Loucy (cell line): Measurements from ENCODE around the gene SPOCK3.

Experiments used
- H2AFZ ChIP-seq: fragments of 200-600 bp; sonication (generic); 2 replicates; pipeline ENCODE4 v1.6.0; 2016; ENCODE audit warnings: antibody characterized with exemption, mild to moderate bottlenecking, low read length, moderate library complexity
- H3F3A ChIP-seq: fragments of 200-600 bp; 2 replicates; pipeline ENCODE4 v1.6.0; 2016; ENCODE audit warnings: antibody characterized with exemption, low read depth, mild to moderate bottlenecking
- H3K27me3 ChIP-seq: fragments of 200-600 bp; sonication (generic); 2 replicates; pipeline ENCODE4 v1.6.1; 2014; ENCODE audit warnings: low read length, mild to moderate bottlenecking; ENCODE audit not compliant: insufficient read depth, poor library complexity, severe bottlenecking
- H3K36me3 ChIP-seq: fragments of 200-600 bp; sonication (generic); 2 replicates; pipeline ENCODE4 v1.6.1; 2016; ENCODE audit warnings: low read length; ENCODE audit not compliant: insufficient read depth
- H3K4me1 ChIP-seq: fragments of 200-600 bp; sonication (generic); 2 replicates; pipeline ENCODE4 v1.5.1; 2014; ENCODE audit warnings: low read length, mild to moderate bottlenecking; ENCODE audit not compliant: insufficient read depth, poor library complexity, severe bottlenecking
- H3K4me2 ChIP-seq: fragments of 200-600 bp; sonication (generic); 2 replicates; pipeline ENCODE4 v1.6.0; 2014; ENCODE audit warnings: antibody characterized with exemption, low read length, low read depth, mild to moderate bottlenecking; ENCODE audit not compliant: poor library complexity, severe bottlenecking
- H3K4me3 ChIP-seq: fragments of 200-600 bp; sonication (generic); 2 replicates; pipeline ENCODE4 v1.5.1; 2014; ENCODE audit warnings: low read length, mild to moderate bottlenecking, mixed read lengths; ENCODE audit not compliant: poor library complexity, severe bottlenecking
- H3K79me2 ChIP-seq: fragments of 200-600 bp; sonication (generic); 2 replicates; pipeline ENCODE4 v1.6.1; 2014; ENCODE audit warnings: low read length; ENCODE audit not compliant: insufficient read depth
- H3K9ac ChIP-seq: fragments of 200-600 bp; sonication (generic); 2 replicates; pipeline ENCODE4 v1.6.0; 2014; ENCODE audit warnings: mild to moderate bottlenecking, low read depth, low read length, moderate library complexity; ENCODE audit not compliant: poor library complexity, severe bottlenecking
- H3K9me2 ChIP-seq: fragments of 200-600 bp; sonication (generic); replicated peaks from 2 replicates; pipeline ENCODE4 v1.6.1; 2016; ENCODE audit warnings: low read depth, low read length, mixed read lengths
- H3K9me3 ChIP-seq: fragments of 200-600 bp; sonication (generic); 2 replicates; pipeline ENCODE4 v1.6.1; 2014; ENCODE audit warnings: mild to moderate bottlenecking, antibody characterized with exemption, low read length, low read depth; ENCODE audit not compliant: insufficient read depth
- H4K20me1 ChIP-seq: fragments of 200-600 bp; sonication (generic); 2 replicates; pipeline ENCODE4 v1.6.0; 2014; ENCODE audit warnings: antibody characterized with exemption, low read length, mild to moderate bottlenecking; ENCODE audit not compliant: insufficient read depth, poor library complexity, severe bottlenecking
- EZH2phosphoT487 ChIP-seq: fragments of 200-600 bp; IDR thresholded peaks from 2 replicates; pipeline ENCODE4 v1.6.1; 2018; ENCODE audit warnings: antibody characterized with exemption, mild to moderate bottlenecking, moderate library complexity, borderline replicate concordance
- TF ChIP-seq, protein P1 (sequence below): fragments of 200-600 bp; sonication (generic); conservative IDR thresholded peaks from 2 replicates; pipeline ENCODE4 v1.5.1; 2014; ENCODE audit warnings: mild to moderate bottlenecking, antibody characterized with exemption, low read length

Gene SPOCK3

GRCh38 chr4:166989886-166990285 is 244.4 kb downstream of the SPOCK3 start:
- Histone ChIP-seq H3K4me1 (no peaks in the 10 kb centered on the region), H3K4me3 (no peak overlapping the region), H3K36me3 (no peaks in the 10 kb centered on the region), H3K9me3 (no peaks in the 10 kb centered on the region), H3K9me2 (no peaks in the 10 kb centered on the region), H3K79me2 (no peaks in the 10 kb centered on the region), H3K4me2 (no peak overlapping the region), H4K20me1 (no peaks in the 10 kb centered on the region), H2AFZ (no peak overlapping the region), H3F3A (no peaks in the 10 kb centered on the region), H3K27me3 (no peaks in the 10 kb centered on the region), H3K9ac (no peak overlapping the region)
- no peak for TF ChIP-seq EZH2phosphoT487
- TF ChIP-seq, protein P1, sequence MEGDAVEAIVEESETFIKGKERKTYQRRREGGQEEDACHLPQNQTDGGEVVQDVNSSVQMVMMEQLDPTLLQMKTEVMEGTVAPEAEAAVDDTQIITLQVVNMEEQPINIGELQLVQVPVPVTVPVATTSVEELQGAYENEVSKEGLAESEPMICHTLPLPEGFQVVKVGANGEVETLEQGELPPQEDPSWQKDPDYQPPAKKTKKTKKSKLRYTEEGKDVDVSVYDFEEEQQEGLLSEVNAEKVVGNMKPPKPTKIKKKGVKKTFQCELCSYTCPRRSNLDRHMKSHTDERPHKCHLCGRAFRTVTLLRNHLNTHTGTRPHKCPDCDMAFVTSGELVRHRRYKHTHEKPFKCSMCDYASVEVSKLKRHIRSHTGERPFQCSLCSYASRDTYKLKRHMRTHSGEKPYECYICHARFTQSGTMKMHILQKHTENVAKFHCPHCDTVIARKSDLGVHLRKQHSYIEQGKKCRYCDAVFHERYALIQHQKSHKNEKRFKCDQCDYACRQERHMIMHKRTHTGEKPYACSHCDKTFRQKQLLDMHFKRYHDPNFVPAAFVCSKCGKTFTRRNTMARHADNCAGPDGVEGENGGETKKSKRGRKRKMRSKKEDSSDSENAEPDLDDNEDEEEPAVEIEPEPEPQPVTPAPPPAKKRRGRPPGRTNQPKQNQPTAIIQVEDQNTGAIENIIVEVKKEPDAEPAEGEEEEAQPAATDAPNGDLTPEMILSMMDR, result no peak

- Histone ChIP-seq H3K9ac (no peak overlapping the region), H3K9me2 (no peaks in the 10 kb centered on the region), H4K20me1 (no peaks in the 10 kb centered on the region), H3K36me3 (no peaks in the 10 kb centered on the region), H3F3A (no peaks in the 10 kb centered on the region), H3K9me3 (no peaks in the 10 kb centered on the region), H3K4me2 (no peak overlapping the region), H3K4me3 (no peak overlapping the region), H3K27me3 (no peaks in the 10 kb centered on the region), H2AFZ (no peak overlapping the region), H3K79me2 (no peaks in the 10 kb centered on the region), H3K4me1 (no peaks in the 10 kb centered on the region)
- TF ChIP-seq EZH2phosphoT487, result no peak
- TF ChIP-seq, protein P1, result no peak
Measured at GRCh38 chr4:166987026-166987425, 247.3 kb downstream of the SPOCK3 start.

GRCh38 chr4:166981847-166982246 is 252.4 kb downstream of the SPOCK3 start:
- no peaks in the 10 kb centered on the region for H3K36me3 ChIP-seq
- H3K4me3 ChIP-seq, result no peak overlapping the region
- no peak overlapping the region for H3K9ac ChIP-seq
- no peaks in the 10 kb centered on the region for H3K4me1 ChIP-seq
- H3K9me3 ChIP-seq, result no peaks in the 10 kb centered on the region
- TF ChIP-seq, protein P1, result no peak
- no peak for TF ChIP-seq EZH2phosphoT487
- H3K4me2 ChIP-seq, result no peak overlapping the region
- H2AFZ ChIP-seq, result no peak overlapping the region
- no peaks in the 10 kb centered on the region for H3F3A ChIP-seq
- no peaks in the 10 kb centered on the region for H3K27me3 ChIP-seq
- no peaks in the 10 kb centered on the region for H4K20me1 ChIP-seq
- no peaks in the 10 kb centered on the region for H3K79me2 ChIP-seq
- H3K9me2 ChIP-seq, result no peaks in the 10 kb centered on the region
